ENCODE results near the gene STK39. TPM values are rescaled to one million over a fixed set of nuclear protein-coding genes. Genes with fewer than 3 reads are reported as not detected.
A peak's percentile ranks its signal among the peaks of the same experiment; 100 is the strongest.

The STK39 gene
- total RNA-seq, 1 experiment from 2014 or later, result 15.9 TPM

DNA sequence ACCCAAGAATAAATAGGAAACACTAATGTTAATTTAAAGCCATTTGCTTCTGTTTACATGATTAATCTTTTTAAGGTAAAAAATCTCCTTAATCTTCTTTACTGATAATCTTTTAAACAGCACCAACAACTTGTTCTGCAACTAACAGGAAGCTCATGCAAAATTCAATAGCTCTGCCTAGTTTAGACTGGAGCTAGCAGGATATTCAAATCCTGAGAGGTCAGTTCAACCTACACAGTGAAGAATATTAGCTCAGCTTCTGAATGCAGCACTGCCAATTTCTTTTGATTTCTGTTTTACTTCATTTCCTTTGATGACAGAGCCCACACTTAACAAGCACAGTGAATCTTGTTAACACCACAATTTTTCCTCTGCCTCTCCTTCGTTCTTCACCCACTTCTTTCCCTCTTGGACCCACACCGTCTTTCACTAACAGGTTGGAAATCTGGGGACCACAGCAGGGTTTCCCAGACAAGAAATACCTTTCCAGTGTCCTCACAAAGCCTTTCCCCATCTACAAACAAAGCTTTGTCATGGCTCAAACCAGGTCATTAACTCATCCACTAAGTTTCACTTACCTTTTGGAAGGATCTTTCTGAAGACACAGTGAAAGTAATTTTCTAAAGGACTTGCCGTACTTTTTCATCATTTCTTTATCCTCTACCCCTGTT is 109.8 kb downstream of the STK39 start:
- DNase-seq (ENCODE audit: low spot score), result peak; percentile 76
- POLR2A ChIA-PET (ENCODE audit: low non-redundant PET), result no interaction called here
- no peak for TF ChIP-seq CTCF (conservative IDR thresholded peaks at IDR 0.05; ENCODE audit: low read depth, low read length)
- no peak for TF ChIP-seq EZH2 (IDR thresholded peaks at IDR 0.05; ENCODE audit: borderline replicate concordance, low read depth, low read length, poor library complexity, severe bottlenecking)
- Histone ChIP-seq H3K9me3 (ENCODE audit: low read depth, low read length, poor library complexity, severe bottlenecking) (no peaks in the 10 kb centered on the region), H3K4me3 (ENCODE audit: low read depth, low read length, poor library complexity, severe bottlenecking) (no peak overlapping the region), H3K4me1 (ENCODE audit: insufficient read depth, low read length, poor library complexity, severe bottlenecking) (peaks cover 40% of the 10 kb centered on the region), H3K36me3 (ENCODE audit: insufficient read depth, low read length, poor library complexity, severe bottlenecking) (no peaks in the 10 kb centered on the region), H3K27me3 (replicated peaks; ENCODE audit: insufficient read depth, low read depth, low read length, poor library complexity) (no peaks in the 10 kb centered on the region), H3K27ac (ENCODE audit: low read depth, low read length, poor library complexity, severe bottlenecking) (peak overlapping the region; percentile 64)
- no TSS peak for BruUV-seq (replicated peaks)
- CTCF ChIA-PET, result interaction anchor here (0.7 kb wide), 1 partner anchor 86 kb away, joined by 3 read pairs; no protein-coding TSS in a partner anchor
- intact Hi-C loops (cut with micrococcal nuclease; ENCODE audit: unreplicated experiment), result loop anchor here (5.0 to 10.0 kb wide), 2 partner anchors 110 to 207 kb away; partner anchors contain the start of gene STK39

DNA sequence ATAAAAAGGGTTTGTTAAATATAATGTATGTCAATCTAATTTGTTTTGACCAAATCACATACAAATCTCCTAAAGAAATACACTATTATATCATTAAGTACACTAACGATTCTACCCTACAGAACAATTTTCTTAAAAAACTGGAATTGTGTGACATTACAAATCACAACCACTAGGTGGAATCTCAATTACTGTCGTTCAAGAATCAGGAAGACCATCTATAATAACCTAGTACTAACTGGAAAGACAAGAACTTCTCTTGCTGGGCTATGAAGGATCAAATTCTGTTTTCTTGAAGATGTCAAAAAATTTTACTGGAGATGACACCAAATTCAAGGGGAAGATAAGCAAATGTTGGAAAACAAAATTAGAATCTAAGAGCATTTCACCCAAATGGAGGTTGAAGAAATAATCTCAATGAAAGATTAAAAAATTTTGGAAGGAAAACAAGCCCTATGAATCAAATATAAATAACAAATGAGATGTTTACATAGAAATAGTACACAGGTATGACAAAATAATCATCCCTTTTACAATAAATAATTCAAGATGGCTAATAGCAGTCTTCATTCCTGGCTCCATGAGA is 110.9 kb downstream of the STK39 start:
- peak overlapping the region; percentile 64 for H3K27ac ChIP-seq (ENCODE audit: low read depth, low read length, poor library complexity, severe bottlenecking)
- no peaks in the 10 kb centered on the region for H3K36me3 ChIP-seq (ENCODE audit: insufficient read depth, low read length, poor library complexity, severe bottlenecking)
- DNase-seq (ENCODE audit: low spot score), result peak; percentile 68
- no peak for TF ChIP-seq EZH2 (IDR thresholded peaks at IDR 0.05; ENCODE audit: borderline replicate concordance, low read depth, low read length, poor library complexity, severe bottlenecking)
- peak; percentile 68 for TF ChIP-seq CTCF (conservative IDR thresholded peaks at IDR 0.05; ENCODE audit: low read depth, low read length)
- H3K4me3 ChIP-seq (ENCODE audit: low read depth, low read length, poor library complexity, severe bottlenecking), result no peak overlapping the region
- POLR2A ChIA-PET (ENCODE audit: low non-redundant PET), result no interaction called here
- CTCF ChIA-PET, result no interaction called here
- no peaks in the 10 kb centered on the region for H3K9me3 ChIP-seq (ENCODE audit: low read depth, low read length, poor library complexity, severe bottlenecking)
- no peaks in the 10 kb centered on the region for H3K27me3 ChIP-seq (replicated peaks; ENCODE audit: insufficient read depth, low read depth, low read length, poor library complexity)
- intact Hi-C loops (cut with micrococcal nuclease; ENCODE audit: unreplicated experiment), result loop anchor here (5.0 to 10.0 kb wide), 2 partner anchors 111 to 208 kb away; partner anchors contain the start of gene STK39
- BruUV-seq (replicated peaks), result no TSS peak
- peaks cover 40% of the 10 kb centered on the region for H3K4me1 ChIP-seq (ENCODE audit: insufficient read depth, low read length, poor library complexity, severe bottlenecking)

DNA sequence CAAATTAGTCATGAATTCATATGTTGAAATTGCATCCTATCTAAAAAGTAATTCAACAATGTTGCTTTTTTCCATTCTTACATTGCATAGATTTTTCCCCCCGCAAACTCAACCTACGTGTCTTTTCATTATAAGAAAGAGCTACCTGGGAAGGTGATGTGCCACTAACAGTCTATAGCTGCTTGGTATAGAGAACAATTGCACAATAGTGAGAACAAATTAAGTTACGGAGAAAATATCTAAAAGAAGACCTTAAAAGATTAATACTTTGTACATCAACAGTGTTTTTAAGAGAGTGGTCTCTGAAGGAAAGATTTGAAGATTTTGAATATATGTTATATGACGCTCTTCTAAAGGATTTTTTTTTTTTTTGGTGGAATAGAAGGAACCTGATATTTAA is 111.8 kb downstream of the STK39 start:
- ChIA-PET POLR2A (ENCODE audit: low non-redundant PET) (interaction anchor here (0.7 kb wide), 1 partner anchor 16 kb away, joined by 3 read pairs; no protein-coding TSS in a partner anchor), CTCF (interaction anchor here (0.6 kb wide), 1 partner anchor 17 kb away, joined by 5 read pairs; no protein-coding TSS in a partner anchor)
- intact Hi-C loops (cut with micrococcal nuclease; ENCODE audit: unreplicated experiment), result loop anchor here (5.0 to 10.0 kb wide), 2 partner anchors 112 to 209 kb away; partner anchors contain the start of gene STK39
- Histone ChIP-seq H3K9me3 (ENCODE audit: low read depth, low read length, poor library complexity, severe bottlenecking) (no peaks in the 10 kb centered on the region), H3K4me1 (ENCODE audit: insufficient read depth, low read length, poor library complexity, severe bottlenecking) (peaks cover 40% of the 10 kb centered on the region), H3K27me3 (replicated peaks; ENCODE audit: insufficient read depth, low read depth, low read length, poor library complexity) (no peaks in the 10 kb centered on the region), H3K4me3 (ENCODE audit: low read depth, low read length, poor library complexity, severe bottlenecking) (no peak overlapping the region), H3K36me3 (ENCODE audit: insufficient read depth, low read length, poor library complexity, severe bottlenecking) (no peaks in the 10 kb centered on the region), H3K27ac (ENCODE audit: low read depth, low read length, poor library complexity, severe bottlenecking) (no peak overlapping the region)
- no TSS peak for BruUV-seq (replicated peaks)
- no peak for TF ChIP-seq EZH2 (IDR thresholded peaks at IDR 0.05; ENCODE audit: borderline replicate concordance, low read depth, low read length, poor library complexity, severe bottlenecking)
- no peak for TF ChIP-seq CTCF (conservative IDR thresholded peaks at IDR 0.05; ENCODE audit: low read depth, low read length)
- DNase-seq (ENCODE audit: low spot score), result no peak

Data from A673 (cell line).